Breast epithelium (tissue), 4 donors: Measurements from ENCODE around the gene JAKMIP2. TPM values are rescaled to one million over a fixed set of nuclear protein-coding genes. Genes with fewer than 3 reads are reported as not detected.

Experiments
- DNase-seq, 2 donors: peaks; one replicate each; pipeline ENCODE4 v3.0.0-alpha.2; 2019; ENCODE audit warnings: low spot score in 2 of 2
- H3K27ac ChIP-seq, 2 donors: fragments of 200-600 bp; sonication (generic) in 1 of 2; one replicate each; pipeline ENCODE4 v1.5.1; 2016 to 2019; ENCODE audit warnings: mild to moderate bottlenecking in 1 of 2
- H3K27me3 ChIP-seq, 2 donors: fragments of 200-600 bp; sonication (generic) in 1 of 2; one replicate each; pipeline versions ENCODE4 v1.5.1 to v1.6.0; 2017 to 2019; ENCODE audit warnings: control low read depth in 1 of 2, mild to moderate bottlenecking in 1 of 2
- H3K36me3 ChIP-seq: fragments of 200-600 bp; one replicate; pipeline ENCODE4 v1.5.1; 2019
- H3K4me1 ChIP-seq, 2 donors: fragments of 200-600 bp; sonication (generic); one replicate each; pipeline ENCODE4 v1.5.1; 2016 to 2019; ENCODE audit warnings: control low read depth in 1 of 2
- H3K4me3 ChIP-seq, 3 donors: fragments of 200-600 bp; sonication (generic); 1 replicate in 2 of 3; 2 replicates in 1 of 3; pipeline ENCODE4 v1.5.1; 2016 to 2019; ENCODE audit warnings: mild to moderate bottlenecking in 3 of 3, moderate library complexity in 2 of 3
- H3K9me3 ChIP-seq, 2 donors: fragments of 200-600 bp; sonication (generic) in 1 of 2; one replicate each; pipeline ENCODE4 v1.5.1; 2016 to 2019; ENCODE audit warnings: control low read depth in 1 of 2
- CTCF ChIP-seq, 3 donors: fragments of 450-650 bp; IDR thresholded peaks; one replicate each; pipeline ENCODE4 v1.5.1; 2016 to 2017; ENCODE audit warnings: antibody characterized with exemption in 3 of 3, mild to moderate bottlenecking in 3 of 3, moderate library complexity in 3 of 3
- POLR2A ChIP-seq: fragments of 450-650 bp; IDR thresholded peaks from one replicate; pipeline ENCODE4 v1.6.1; 2016; ENCODE audit warnings: antibody characterized with exemption, mild to moderate bottlenecking, moderate library complexity
- POLR2AphosphoS5 ChIP-seq, 3 donors: sonication (generic); formaldehyde crosslinking; IDR thresholded peaks; one replicate each; pipeline ENCODE4 v1.6.1; 2017; ENCODE audit warnings: antibody characterized with exemption in 3 of 3
- intact Hi-C: fragments of 100-400 bp; cut with DNase I; formaldehyde crosslinking; loops from one replicate; pipeline ENCODE4 v1.15.1; 2023; ENCODE audit warnings: low total_unique reads
- total RNA-seq, 3 donors: library from RNA; depleted of rRNA; stranded (reverse); fragments of >200 nt; gene quantifications; one replicate each; pipeline ENCODE4 v1.1.0, GENCODE V29; 2016

JAKMIP2 gene
- total RNA-seq, 3 donors from 2014 or later: under 0.01 to 0.73 (median 0.64) TPM

DNA sequence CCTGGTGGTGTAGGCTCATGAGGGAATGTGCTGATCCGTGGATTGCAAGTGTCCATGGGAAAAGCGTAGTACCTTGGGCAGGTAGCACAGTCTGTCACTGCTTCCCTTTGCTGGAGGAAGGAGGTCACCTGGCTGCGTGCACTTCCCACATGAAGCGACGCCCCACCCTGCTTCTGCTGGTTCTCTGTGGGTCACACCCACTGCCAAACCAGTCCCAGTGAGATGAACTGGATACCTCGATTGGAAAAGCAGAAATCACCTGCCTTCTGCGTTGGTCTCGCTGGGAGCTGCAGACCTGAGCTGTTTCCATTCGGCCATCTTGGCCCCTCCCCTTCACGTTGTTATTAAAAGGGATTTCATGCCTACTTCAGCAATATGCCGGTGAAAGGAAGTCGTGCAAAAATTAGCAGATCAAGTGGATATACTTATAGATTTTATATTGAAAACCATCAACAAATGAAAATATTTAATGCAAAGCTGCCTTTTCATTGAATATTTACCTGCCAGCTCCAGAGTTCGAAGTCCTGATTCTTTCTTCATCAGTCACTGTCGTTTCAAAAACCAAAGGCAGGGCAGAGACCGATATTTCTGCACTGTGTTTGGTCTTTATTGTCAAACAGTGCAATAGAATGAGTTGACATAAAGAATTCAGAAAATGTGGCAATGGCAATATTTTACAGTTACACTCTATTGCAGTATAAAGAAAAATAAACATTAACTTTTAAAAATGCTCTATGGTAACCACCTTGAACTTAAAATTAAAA, 123.2 kb downstream of the JAKMIP2 start:
- no peak for DNase-seq
- H3K27me3 ChIP-seq: no peaks in the 10 kb centered on the region
- no peak for TF ChIP-seq POLR2A
- no peak for TF ChIP-seq POLR2AphosphoS5 (IDR thresholded peaks at IDR 0.05)
- TF ChIP-seq CTCF (IDR thresholded peaks at IDR 0.05): no peak
- H3K4me1 ChIP-seq: no peaks in the 10 kb centered on the region
- no peak overlapping the region for H3K4me3 ChIP-seq
- H3K27ac ChIP-seq: no peak overlapping the region
- peaks cover 4% of the 10 kb centered on the region in 2 donors for H3K9me3 ChIP-seq
- intact Hi-C loops: no loop called here
- no peaks in the 10 kb centered on the region for H3K36me3 ChIP-seq

GRCh38 chr5:147658293-147658932, 124.1 kb downstream of the JAKMIP2 start:
- intact Hi-C loops: no loop called here
- no peaks in the 10 kb centered on the region for H3K4me1 ChIP-seq
- no peak for TF ChIP-seq CTCF (IDR thresholded peaks at IDR 0.05)

DNA sequence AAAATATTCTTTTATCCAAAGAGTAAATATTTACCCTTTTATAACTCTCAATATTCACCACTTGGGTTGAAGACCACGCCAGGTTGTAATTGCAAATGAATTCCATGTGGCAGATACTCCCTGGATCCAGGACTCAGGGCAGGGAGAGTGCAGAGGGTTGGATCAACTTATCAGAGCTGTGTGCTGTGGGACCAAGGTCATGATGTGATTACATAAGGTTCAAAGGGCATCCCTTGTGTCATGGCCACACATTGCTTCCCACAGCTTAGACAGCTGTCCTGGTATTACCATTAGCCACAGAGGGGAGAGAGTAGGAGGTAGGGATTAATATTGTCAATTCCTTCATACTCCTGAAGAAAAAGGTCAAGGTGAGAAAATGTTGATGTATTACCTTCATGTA, 133.9 kb downstream of the JAKMIP2 start:
- no peaks in the 10 kb centered on the region for H3K27me3 ChIP-seq
- no peaks in the 10 kb centered on the region for H3K4me1 ChIP-seq
- H3K9me3 ChIP-seq: no peaks in the 10 kb centered on the region
- no peak overlapping the region for H3K27ac ChIP-seq
- no peak overlapping the region for H3K4me3 ChIP-seq
- TF ChIP-seq CTCF (IDR thresholded peaks at IDR 0.05): no peak
- no peak for TF ChIP-seq POLR2AphosphoS5 (IDR thresholded peaks at IDR 0.05)
- TF ChIP-seq POLR2A: no peak
- intact Hi-C loops: no loop called here
- no peak for DNase-seq
- H3K36me3 ChIP-seq: no peaks in the 10 kb centered on the region

More at GRCh38 chr5:147658293-147658932, 124.1 kb downstream of the JAKMIP2 start:
- peaks cover 4% of the 10 kb centered on the region in 2 donors for H3K9me3 ChIP-seq
- H3K27me3 ChIP-seq: no peaks in the 10 kb centered on the region
- no peak overlapping the region for H3K27ac ChIP-seq
- H3K4me3 ChIP-seq: no peak overlapping the region
- H3K36me3 ChIP-seq: no peaks in the 10 kb centered on the region
- DNase-seq: no peak

DNA sequence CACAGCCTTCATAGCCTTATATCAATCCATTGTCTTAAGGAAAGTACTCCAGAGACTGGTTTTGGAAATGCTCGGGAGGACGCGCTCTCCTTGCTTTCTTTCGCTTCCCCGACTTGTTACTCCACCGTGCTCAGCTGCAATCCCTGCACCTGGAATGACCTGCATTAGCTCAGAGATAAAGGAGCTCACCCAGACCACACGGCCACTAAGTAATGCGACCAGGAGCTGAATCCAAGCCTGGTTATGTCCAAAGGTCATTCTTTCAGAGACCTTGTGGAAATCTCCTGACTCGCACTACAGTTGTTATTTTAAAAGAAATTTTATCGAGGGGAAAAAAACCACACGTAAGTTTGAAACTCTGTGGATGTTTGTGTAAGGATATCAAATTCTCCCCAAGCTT, 137.3 kb downstream of the JAKMIP2 start:
- Histone ChIP-seq H3K36me3 (no peaks in the 10 kb centered on the region), H3K4me3 (no peak overlapping the region), H3K4me1 (no peaks in the 10 kb centered on the region), H3K27ac (no peak overlapping the region), H3K9me3 (no peaks in the 10 kb centered on the region), H3K27me3 (no peaks in the 10 kb centered on the region)
- TF ChIP-seq CTCF (IDR thresholded peaks at IDR 0.05) (no peak), POLR2AphosphoS5 (IDR thresholded peaks at IDR 0.05) (no peak), POLR2A (no peak)
- DNase-seq: no peak
- intact Hi-C loops: no loop called here

DNA sequence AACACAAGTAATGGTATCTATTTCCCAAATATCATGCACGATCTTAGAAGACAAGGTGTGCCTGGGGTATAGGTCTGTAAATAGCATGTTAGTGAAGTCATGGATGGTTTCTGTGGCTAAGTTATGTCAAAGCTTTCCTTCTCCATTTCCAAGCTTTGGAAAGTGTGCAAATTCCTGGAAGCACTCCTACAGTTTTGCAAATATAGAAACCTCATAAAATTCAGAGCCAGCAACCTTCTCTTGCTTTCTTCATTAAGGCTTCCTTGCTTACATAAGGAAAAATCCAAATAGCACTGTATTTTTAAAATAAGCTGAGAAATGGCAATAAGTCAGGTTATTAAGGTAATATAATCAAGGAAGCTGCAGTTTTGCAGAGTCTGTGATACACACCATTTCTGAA, 138.1 kb downstream of the JAKMIP2 start:
- Histone ChIP-seq H3K9me3 (no peaks in the 10 kb centered on the region), H3K27me3 (no peaks in the 10 kb centered on the region), H3K36me3 (no peaks in the 10 kb centered on the region), H3K4me3 (no peak overlapping the region), H3K4me1 (no peaks in the 10 kb centered on the region), H3K27ac (no peak overlapping the region)
- DNase-seq: no peak
- intact Hi-C loops: no loop called here
- TF ChIP-seq CTCF (IDR thresholded peaks at IDR 0.05): no peak
- TF ChIP-seq POLR2A: no peak
- no peak for TF ChIP-seq POLR2AphosphoS5 (IDR thresholded peaks at IDR 0.05)
